GM19240 (cell line): ENCODE data around the gene LRRC36.
A peak's percentile ranks its signal among the peaks of the same experiment; 100 is the strongest.

ENCODE experiments used
- DNase-seq: peaks from one replicate; pipeline ENCODE4 v3.0.0; 2011; ENCODE audit warnings: low spot score; ENCODE audit not compliant: insufficient read length

The LRRC36 gene

GRCh38 chr16:67423015-67423414 lies 96.4 kb downstream of the LRRC36 start:
- no peak for DNase-seq

- no peak for DNase-seq
Observed at GRCh38 chr16:67423611-67424260, 97.1 kb downstream of the LRRC36 start.

- no peak for DNase-seq
Observed at GRCh38 chr16:67424261-67424615, 97.6 kb downstream of the LRRC36 start.

GRCh38 chr16:67425061-67425460 lies 98.4 kb downstream of the LRRC36 start:
- DNase-seq: no peak

GRCh38 chr16:67425580-67425979 lies 99.0 kb downstream of the LRRC36 start:
- no peak for DNase-seq

GRCh38 chr16:67426022-67426421 lies 99.4 kb downstream of the LRRC36 start:
- no peak for DNase-seq

- no peak for DNase-seq
Observed at GRCh38 chr16:67426950-67427349, 100.3 kb downstream of the LRRC36 start.

- DNase-seq: peak; percentile 66
Observed at GRCh38 chr16:67428146-67428731, 101.6 kb downstream of the LRRC36 start.

- no peak for DNase-seq
Observed at GRCh38 chr16:67429053-67429798, 102.6 kb downstream of the LRRC36 start.

- no peak for DNase-seq
Observed at GRCh38 chr16:67429799-67430503, 103.3 kb downstream of the LRRC36 start.

- no peak for DNase-seq
Observed at GRCh38 chr16:67430504-67430976, 103.9 kb downstream of the LRRC36 start.

- DNase-seq: no peak
Observed at GRCh38 chr16:67430977-67431774, 104.6 kb downstream of the LRRC36 start, which contains the start of gene HSD11B2. TSS of gene HSD11B2 (plus strand) at chr16:67431121. CDS start at chr16:67431249, 128 bp downstream.

- no peak for DNase-seq
Observed at GRCh38 chr16:67431775-67432505, 105.3 kb downstream of the LRRC36 start.

GRCh38 chr16:67432506-67432890 lies 105.9 kb downstream of the LRRC36 start:
- DNase-seq: no peak

GRCh38 chr16:67433131-67433719 lies 106.6 kb downstream of the LRRC36 start:
- no peak for DNase-seq
